Progenitor cell of endocrine pancreas (in vitro differentiated cells): ENCODE data around the gene RAI1. TPM values are rescaled to one million over a fixed set of nuclear protein-coding genes. Genes with fewer than 3 reads are reported as not detected.
A peak's percentile ranks its signal among the peaks of the same experiment; 100 is the strongest.

ENCODE experiments used
- DNase-seq: peaks from one replicate; pipeline ENCODE4 v3.0.0; 2021; ENCODE audit warnings: low spot score; ENCODE audit not compliant: unreplicated experiment
- H3K27ac Mint-ChIP-seq: 2 replicates; pipeline ENCODE4 v1.8.0; 2021; ENCODE audit warnings: mild to moderate bottlenecking, moderate library complexity, mixed read lengths
- H3K27me3 Mint-ChIP-seq: 2 replicates; pipeline ENCODE4 v1.8.0; 2021; ENCODE audit warnings: mixed read lengths
- H3K36me3 Mint-ChIP-seq: 2 replicates; pipeline ENCODE4 v1.8.0; 2022; ENCODE audit warnings: mixed read lengths; ENCODE audit not compliant: insufficient read depth
- H3K4me1 Mint-ChIP-seq: 2 replicates; pipeline ENCODE4 v1.8.0; 2021; ENCODE audit warnings: low read depth, mixed read lengths
- H3K4me3 Mint-ChIP-seq: 2 replicates; pipeline ENCODE4 v1.8.0; 2021; ENCODE audit warnings: low read depth, mild to moderate bottlenecking, moderate library complexity, mixed read lengths
- H3K9me3 Mint-ChIP-seq: 2 replicates; pipeline ENCODE4 v1.8.0; 2021; ENCODE audit warnings: low read depth, mixed read lengths
- total RNA-seq: library from RNA; stranded (reverse); gene quantifications from 2 replicates; pipeline ENCODE4 v1.2.1, GENCODE V29; 2021
- TF ChIP-seq, protein P1 (sequence below): fragments of 200-600 bp; sonication (generic); IDR thresholded peaks from one replicate; pipeline ENCODE4 v1.5.0; 2021; ENCODE audit warnings: antibody characterized with exemption, mild to moderate bottlenecking; ENCODE audit not compliant: unreplicated experiment

Gene RAI1
- total RNA-seq, 1 donor from 2014 or later = 75.0 TPM

DNA sequence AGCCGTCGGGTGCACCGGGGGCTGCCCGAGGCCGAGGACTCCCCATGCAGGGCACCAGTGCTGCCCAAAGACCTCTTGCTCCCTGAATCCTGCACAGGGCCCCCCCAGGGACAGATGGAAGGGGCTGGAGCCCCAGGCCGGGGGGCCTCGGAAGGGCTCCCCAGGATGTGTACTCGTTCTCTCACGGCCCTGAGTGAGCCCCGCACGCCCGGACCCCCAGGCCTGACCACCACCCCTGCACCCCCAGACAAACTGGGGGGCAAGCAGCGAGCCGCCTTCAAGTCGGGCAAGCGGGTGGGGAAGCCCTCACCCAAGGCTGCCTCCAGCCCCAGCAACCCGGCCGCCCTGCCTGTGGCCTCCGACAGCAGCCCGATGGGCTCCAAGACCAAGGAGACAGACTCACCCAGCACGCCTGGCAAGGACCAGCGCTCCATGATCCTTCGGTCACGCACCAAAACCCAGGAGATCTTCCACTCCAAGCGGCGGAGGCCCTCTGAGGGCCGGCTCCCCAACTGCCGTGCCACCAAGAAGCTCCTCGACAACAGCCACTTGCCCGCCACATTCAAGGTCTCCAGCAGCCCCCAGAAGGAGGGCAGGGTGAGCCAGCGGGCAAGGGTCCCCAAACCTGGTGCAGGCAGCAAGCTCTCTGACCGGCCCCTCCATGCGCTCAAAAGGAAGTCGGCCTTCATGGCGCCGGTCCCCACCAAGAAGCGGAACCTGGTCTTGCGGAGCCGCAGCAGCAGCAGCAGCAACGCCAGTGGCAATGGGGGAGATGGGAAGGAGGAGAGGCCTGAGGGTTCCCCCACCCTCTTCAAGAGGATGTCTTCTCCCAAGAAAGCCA is 114.9 kb downstream of the RAI1 start:
- TF ChIP-seq, protein P1, sequence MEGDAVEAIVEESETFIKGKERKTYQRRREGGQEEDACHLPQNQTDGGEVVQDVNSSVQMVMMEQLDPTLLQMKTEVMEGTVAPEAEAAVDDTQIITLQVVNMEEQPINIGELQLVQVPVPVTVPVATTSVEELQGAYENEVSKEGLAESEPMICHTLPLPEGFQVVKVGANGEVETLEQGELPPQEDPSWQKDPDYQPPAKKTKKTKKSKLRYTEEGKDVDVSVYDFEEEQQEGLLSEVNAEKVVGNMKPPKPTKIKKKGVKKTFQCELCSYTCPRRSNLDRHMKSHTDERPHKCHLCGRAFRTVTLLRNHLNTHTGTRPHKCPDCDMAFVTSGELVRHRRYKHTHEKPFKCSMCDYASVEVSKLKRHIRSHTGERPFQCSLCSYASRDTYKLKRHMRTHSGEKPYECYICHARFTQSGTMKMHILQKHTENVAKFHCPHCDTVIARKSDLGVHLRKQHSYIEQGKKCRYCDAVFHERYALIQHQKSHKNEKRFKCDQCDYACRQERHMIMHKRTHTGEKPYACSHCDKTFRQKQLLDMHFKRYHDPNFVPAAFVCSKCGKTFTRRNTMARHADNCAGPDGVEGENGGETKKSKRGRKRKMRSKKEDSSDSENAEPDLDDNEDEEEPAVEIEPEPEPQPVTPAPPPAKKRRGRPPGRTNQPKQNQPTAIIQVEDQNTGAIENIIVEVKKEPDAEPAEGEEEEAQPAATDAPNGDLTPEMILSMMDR = no peak
- no peak for DNase-seq
- H3K9me3 Mint-ChIP-seq = no peaks in the 10 kb centered on the region
- no peak overlapping the region for H3K4me3 Mint-ChIP-seq
- peak overlapping the region; percentile 56 for H3K27ac Mint-ChIP-seq
- peaks cover 11% of the 10 kb centered on the region for H3K36me3 Mint-ChIP-seq
- H3K27me3 Mint-ChIP-seq = no peaks in the 10 kb centered on the region
- H3K4me1 Mint-ChIP-seq = peaks cover 17% of the 10 kb centered on the region

DNA sequence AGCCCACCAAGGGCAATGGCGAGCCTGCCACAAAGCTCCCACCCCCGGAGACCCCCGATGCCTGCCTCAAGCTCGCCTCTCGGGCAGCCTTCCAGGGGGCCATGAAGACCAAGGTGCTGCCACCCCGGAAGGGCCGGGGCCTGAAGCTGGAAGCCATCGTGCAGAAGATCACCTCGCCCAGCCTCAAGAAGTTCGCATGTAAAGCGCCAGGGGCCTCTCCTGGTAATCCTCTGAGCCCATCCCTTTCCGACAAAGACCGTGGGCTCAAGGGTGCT is 115.5 kb downstream of the RAI1 start:
- no peaks in the 10 kb centered on the region for H3K9me3 Mint-ChIP-seq
- peaks cover 11% of the 10 kb centered on the region for H3K36me3 Mint-ChIP-seq
- H3K27me3 Mint-ChIP-seq = no peaks in the 10 kb centered on the region
- no peak overlapping the region for H3K27ac Mint-ChIP-seq
- no peak for DNase-seq
- TF ChIP-seq, protein P1 = no peak
- H3K4me3 Mint-ChIP-seq = no peak overlapping the region
- H3K4me1 Mint-ChIP-seq = peaks cover 12% of the 10 kb centered on the region

DNA sequence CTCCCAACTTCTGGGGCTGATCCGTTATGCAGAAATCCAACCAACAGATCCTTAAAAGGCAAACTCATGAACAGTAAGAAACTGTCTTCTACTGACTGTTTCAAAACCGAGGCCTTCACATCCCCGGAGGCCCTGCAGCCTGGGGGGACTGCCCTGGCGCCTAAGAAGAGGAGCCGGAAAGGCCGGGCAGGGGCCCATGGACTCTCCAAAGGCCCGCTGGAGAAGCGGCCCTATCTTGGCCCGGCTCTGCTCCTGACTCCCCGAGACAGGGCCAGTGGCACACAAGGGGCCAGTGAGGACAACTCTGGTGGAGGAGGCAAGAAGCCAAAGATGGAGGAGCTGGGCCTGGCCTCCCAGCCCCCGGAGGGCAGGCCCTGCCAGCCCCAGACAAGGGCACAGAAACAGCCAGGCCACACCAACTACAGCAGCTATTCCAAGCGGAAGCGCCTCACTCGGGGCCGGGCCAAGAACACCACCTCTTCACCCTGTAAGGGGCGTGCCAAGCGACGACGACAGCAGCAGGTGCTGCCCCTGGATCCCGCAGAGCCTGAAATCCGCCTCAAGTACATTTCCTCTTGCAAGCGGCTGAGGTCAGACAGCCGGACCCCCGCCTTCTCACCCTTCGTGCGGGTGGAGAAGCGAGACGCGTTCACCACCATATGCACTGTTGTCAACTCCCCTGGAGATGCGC is 116.0 kb downstream of the RAI1 start:
- no peaks in the 10 kb centered on the region for H3K27me3 Mint-ChIP-seq
- no peak for DNase-seq

DNA sequence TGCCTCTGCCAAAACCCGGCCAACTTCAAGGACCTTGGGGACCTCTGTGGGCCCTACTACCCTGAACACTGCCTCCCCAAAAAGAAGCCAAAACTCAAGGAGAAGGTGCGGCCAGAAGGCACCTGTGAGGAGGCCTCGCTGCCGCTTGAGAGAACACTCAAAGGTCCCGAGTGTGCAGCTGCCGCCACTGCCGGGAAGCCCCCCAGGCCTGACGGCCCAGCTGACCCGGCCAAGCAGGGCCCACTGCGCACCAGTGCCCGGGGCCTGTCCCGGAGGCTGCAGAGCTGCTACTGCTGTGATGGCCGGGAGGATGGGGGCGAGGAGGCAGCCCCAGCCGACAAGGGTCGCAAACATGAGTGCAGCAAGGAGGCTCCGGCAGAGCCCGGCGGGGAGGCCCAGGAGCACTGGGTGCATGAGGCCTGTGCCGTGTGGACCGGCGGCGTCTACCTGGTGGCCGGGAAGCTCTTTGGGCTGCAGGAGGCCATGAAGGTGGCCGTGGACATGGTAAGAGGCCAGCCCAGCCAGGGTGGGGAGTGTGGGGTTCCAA is 116.8 kb downstream of the RAI1 start:
- Mint-ChIP-seq H3K27ac (no peak overlapping the region), H3K27me3 (no peaks in the 10 kb centered on the region), H3K4me1 (peaks cover 3% of the 10 kb centered on the region), H3K9me3 (no peaks in the 10 kb centered on the region), H3K36me3 (peaks cover 11% of the 10 kb centered on the region), H3K4me3 (no peak overlapping the region)
- no peak for DNase-seq
- TF ChIP-seq, protein P1 = no peak

More for the DNA sequence above, 116.0 kb downstream of the RAI1 start:
- H3K27ac Mint-ChIP-seq = no peak overlapping the region
- no peaks in the 10 kb centered on the region for H3K9me3 Mint-ChIP-seq
- H3K4me1 Mint-ChIP-seq = peaks cover 7% of the 10 kb centered on the region
- H3K36me3 Mint-ChIP-seq = peaks cover 11% of the 10 kb centered on the region
- no peak overlapping the region for H3K4me3 Mint-ChIP-seq
- TF ChIP-seq, protein P1 = no peak

DNA sequence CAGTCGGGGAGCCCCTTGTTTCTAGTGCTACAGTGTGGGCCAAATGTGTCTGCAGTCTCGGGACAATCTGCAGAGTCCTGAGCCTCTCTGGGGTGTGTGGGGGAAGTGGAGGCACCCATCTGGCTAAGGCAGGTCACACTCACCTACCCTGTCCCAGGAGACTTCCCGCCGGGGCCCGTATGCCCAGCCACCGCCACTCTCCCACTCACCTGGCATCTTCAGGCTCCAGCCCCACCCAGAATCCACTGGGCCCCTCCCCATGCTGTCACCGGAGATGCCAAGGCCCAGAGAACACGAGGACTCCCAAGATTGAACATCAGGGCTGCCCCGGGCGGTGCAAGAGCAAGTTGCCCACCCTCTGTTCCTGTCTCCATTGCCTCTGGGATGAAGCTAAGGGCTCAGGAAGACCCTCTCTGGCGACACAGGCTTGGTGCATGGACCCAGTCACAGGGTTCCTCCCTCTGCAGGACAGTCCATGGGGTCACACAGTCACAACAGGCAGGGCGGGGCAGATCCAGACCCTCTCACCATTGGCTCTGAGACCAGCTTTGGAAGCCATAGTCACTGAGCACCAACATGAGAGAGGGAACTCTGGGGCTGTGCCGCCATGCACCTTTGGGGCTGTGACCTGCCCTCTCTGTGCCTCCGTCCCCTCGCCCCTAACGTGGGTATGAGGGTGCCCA is 117.5 kb downstream of the RAI1 start:
- Mint-ChIP-seq H3K9me3 (no peaks in the 10 kb centered on the region), H3K27me3 (no peaks in the 10 kb centered on the region), H3K36me3 (peaks cover 9% of the 10 kb centered on the region), H3K4me3 (no peak overlapping the region), H3K27ac (no peak overlapping the region), H3K4me1 (peaks cover 2% of the 10 kb centered on the region)
- TF ChIP-seq, protein P1 = no peak
- DNase-seq = no peak
